ENCODE results near the gene C11orf24.

The C11orf24 gene

GRCh38 chr11:68212421-68213134 is 59.2 kb downstream of the C11orf24 start:
- H3K9me3 ChIP-seq (ENCODE audit: control insufficient read depth, low read length): no peaks in the 10 kb centered on the region
- DNase-seq: peak; percentile 84
- peaks cover 22% of the 10 kb centered on the region for H3K4me1 ChIP-seq (ENCODE audit: control insufficient read depth, insufficient read depth, low read depth, low read length)
- H3K4me2 ChIP-seq (ENCODE audit: low read length, poor library complexity, severe bottlenecking): peak overlapping the region; percentile 95
- no peak overlapping the region for H2AK5ac ChIP-seq (ENCODE audit: low read length, severe bottlenecking)
- H3K23ac ChIP-seq (ENCODE audit: low read length in 2 of 2): no peak overlapping the region
- H3K18ac ChIP-seq (ENCODE audit: low read depth in 1 of 2, low read length in 2 of 2): peak overlapping the region; percentile 77 to 94
- peak overlapping the region; percentile 80 for H4K91ac ChIP-seq (ENCODE audit: low read length)
- H4K8ac ChIP-seq (ENCODE audit: low read length): peak overlapping the region; percentile 79
- peak overlapping the region; percentile 96 for H2BK15ac ChIP-seq (ENCODE audit: low read depth, poor library complexity, severe bottlenecking)
- 1% methylated on average over 20 of the region's 80 CpGs for WGBS
- no peaks in the 10 kb centered on the region for H3K36me3 ChIP-seq (ENCODE audit: control insufficient read depth in 1 of 2, insufficient read depth in 2 of 2, low read depth in 1 of 2, low read length in 2 of 2)
- H3K4me3 ChIP-seq (ENCODE audit: insufficient read depth in 1 of 2, low read depth in 1 of 2, low read length in 2 of 2): peak overlapping the region; percentile 83 to 98
- H3K4ac ChIP-seq (ENCODE audit: low read depth in 1 of 2, low read length in 2 of 2): peak overlapping the region; percentile 84 to 88
- peak overlapping the region in 1 of 2 experiments; percentile 1 for H2BK12ac ChIP-seq (ENCODE audit: low read length in 2 of 2)
- H3K27ac ChIP-seq (ENCODE audit: low read length, poor library complexity, severe bottlenecking): no peak overlapping the region
- H2BK120ac ChIP-seq (ENCODE audit: low read depth, low read length): peak overlapping the region; percentile 100
- H3K9ac ChIP-seq (ENCODE audit: low read length): peak overlapping the region; percentile 86
- no peak overlapping the region for H2AFZ ChIP-seq (ENCODE audit: low read depth, low read length)
- H3K79me1 ChIP-seq (replicated peaks; ENCODE audit: low read length, poor library complexity, severe bottlenecking): peaks cover 5% of the 10 kb centered on the region
- H3K27me3 ChIP-seq (ENCODE audit: control insufficient read depth in 1 of 2, insufficient read depth in 1 of 2, low read length in 2 of 2): peaks cover 10 to 32% of the 10 kb centered on the region in 2 experiments
- peak overlapping the region; percentile 97 for H2BK5ac ChIP-seq (ENCODE audit: low read depth, low read length, poor library complexity, severe bottlenecking)
- peak overlapping the region; percentile 96 to 97 for H3K14ac ChIP-seq (ENCODE audit: low read length in 2 of 2)

- H2BK120ac ChIP-seq (ENCODE audit: low read depth, low read length): no peak overlapping the region
- no peak overlapping the region for H4K91ac ChIP-seq (ENCODE audit: low read length)
- H3K27me3 ChIP-seq (ENCODE audit: control insufficient read depth in 1 of 2, insufficient read depth in 1 of 2, low read length in 2 of 2): peaks cover 10 to 22% of the 10 kb centered on the region in 2 experiments
- peak overlapping the region; percentile 17 to 98 for H3K4me3 ChIP-seq (ENCODE audit: insufficient read depth in 1 of 2, low read depth in 1 of 2, low read length in 2 of 2)
- no peak overlapping the region for H3K27ac ChIP-seq (ENCODE audit: low read length, poor library complexity, severe bottlenecking)
- H3K4me1 ChIP-seq (ENCODE audit: control insufficient read depth, insufficient read depth, low read depth, low read length): peaks cover 22% of the 10 kb centered on the region
- no peaks in the 10 kb centered on the region for H3K36me3 ChIP-seq (ENCODE audit: control insufficient read depth in 1 of 2, insufficient read depth in 2 of 2, low read depth in 1 of 2, low read length in 2 of 2)
- H3K18ac ChIP-seq (ENCODE audit: low read depth in 1 of 2, low read length in 2 of 2): no peak overlapping the region
- no peaks in the 10 kb centered on the region for H3K9me3 ChIP-seq (ENCODE audit: control insufficient read depth, low read length)
- 55% methylated on average over 14 of the region's 14 CpGs for WGBS
- H2AFZ ChIP-seq (ENCODE audit: low read depth, low read length): no peak overlapping the region
- peak overlapping the region; percentile 60 for H3K4me2 ChIP-seq (ENCODE audit: low read length, poor library complexity, severe bottlenecking)
- H2BK12ac ChIP-seq (ENCODE audit: low read length in 2 of 2): no peak overlapping the region
- H3K9ac ChIP-seq (ENCODE audit: low read length): peak overlapping the region; percentile 86
- DNase-seq: no peak
- no peak overlapping the region for H3K4ac ChIP-seq (ENCODE audit: low read depth in 1 of 2, low read length in 2 of 2)
- no peak overlapping the region for H3K14ac ChIP-seq (ENCODE audit: low read length in 2 of 2)
- peaks cover 5% of the 10 kb centered on the region for H3K79me1 ChIP-seq (replicated peaks; ENCODE audit: low read length, poor library complexity, severe bottlenecking)
- no peak overlapping the region for H3K23ac ChIP-seq (ENCODE audit: low read length in 2 of 2)
- no peak overlapping the region for H2BK5ac ChIP-seq (ENCODE audit: low read depth, low read length, poor library complexity, severe bottlenecking)
- no peak overlapping the region for H4K8ac ChIP-seq (ENCODE audit: low read length)
- H2AK5ac ChIP-seq (ENCODE audit: low read length, severe bottlenecking): no peak overlapping the region
- no peak overlapping the region for H2BK15ac ChIP-seq (ENCODE audit: low read depth, poor library complexity, severe bottlenecking)
Measured at GRCh38 chr11:68211546-68211945, 60.2 kb downstream of the C11orf24 start.
